Left hindlimb (tissue), 1 donor: Measurements from ENCODE around the gene SUSD6.
"Not testable (repeated sequence)": the region's sequence is repeated elsewhere in the genome, so short reads cannot be mapped to it uniquely, and the experiment has no call there.

Source experiments
- DNase-seq: peaks from one replicate; pipeline ENCODE4 v3.0.0-alpha.2; 2018

SUSD6 gene

DNA sequence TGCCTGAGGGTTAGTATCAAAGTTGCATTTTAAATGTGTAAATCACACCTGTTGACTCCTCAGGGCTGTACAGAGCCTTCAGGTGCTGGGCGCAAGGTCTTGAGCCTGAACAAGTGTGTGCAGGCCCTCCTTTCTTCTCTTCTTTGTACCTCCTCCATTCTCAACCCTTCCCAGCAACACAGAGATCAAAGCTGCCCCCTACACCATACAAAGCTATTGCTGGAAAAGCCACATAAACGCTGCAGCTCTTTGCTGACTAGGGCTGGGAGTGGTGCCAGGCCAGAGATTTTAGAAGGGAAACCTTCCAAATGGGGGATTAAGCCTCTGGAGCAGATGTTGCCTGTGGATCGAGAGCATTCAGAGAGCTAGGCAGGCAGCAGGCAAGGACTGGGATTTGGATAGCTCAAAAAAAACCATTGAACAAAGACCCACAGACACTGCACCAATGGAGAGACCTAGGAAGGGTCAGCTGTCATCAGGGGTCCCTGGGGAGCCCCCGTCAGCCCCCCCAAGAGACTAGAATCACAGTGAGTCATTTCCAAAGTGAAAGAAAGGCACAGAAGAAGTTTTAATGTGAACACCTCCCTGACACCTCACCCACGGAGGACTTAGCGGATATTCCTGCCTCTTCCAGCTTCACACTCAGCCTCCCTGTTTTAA is 18.2 kb upstream of the SUSD6 start:
- DNase-seq, result peak; percentile 95

GRCh38 chr14:69594846-69595245 is 16.6 kb upstream of the SUSD6 start:
- DNase-seq, result no peak

DNA sequence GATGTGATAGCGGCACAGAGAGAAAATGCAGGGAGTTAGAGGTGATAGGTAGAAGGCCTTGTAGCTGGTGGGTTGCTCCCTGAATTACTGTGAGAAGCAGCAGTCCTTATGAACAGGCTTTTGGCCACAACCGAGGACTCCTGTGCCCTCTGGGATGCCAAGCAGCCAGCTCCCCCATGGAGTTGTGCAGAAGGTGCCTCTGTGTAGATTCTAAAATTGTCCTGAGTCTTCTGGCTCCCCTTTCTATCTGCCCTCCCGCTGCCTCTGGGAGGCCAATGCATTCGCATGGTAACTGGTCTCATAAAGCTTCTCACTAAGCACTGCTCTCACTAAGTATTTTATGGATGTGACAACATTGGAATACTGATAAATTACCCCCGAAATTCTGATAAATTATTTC is 16.1 kb upstream of the SUSD6 start:
- no peak for DNase-seq

GRCh38 chr14:69599431-69599830 is 12.0 kb upstream of the SUSD6 start:
- not testable (repeated sequence) for DNase-seq

GRCh38 chr14:69600304-69600891 is 11.0 kb upstream of the SUSD6 start:
- DNase-seq, result no peak

DNA sequence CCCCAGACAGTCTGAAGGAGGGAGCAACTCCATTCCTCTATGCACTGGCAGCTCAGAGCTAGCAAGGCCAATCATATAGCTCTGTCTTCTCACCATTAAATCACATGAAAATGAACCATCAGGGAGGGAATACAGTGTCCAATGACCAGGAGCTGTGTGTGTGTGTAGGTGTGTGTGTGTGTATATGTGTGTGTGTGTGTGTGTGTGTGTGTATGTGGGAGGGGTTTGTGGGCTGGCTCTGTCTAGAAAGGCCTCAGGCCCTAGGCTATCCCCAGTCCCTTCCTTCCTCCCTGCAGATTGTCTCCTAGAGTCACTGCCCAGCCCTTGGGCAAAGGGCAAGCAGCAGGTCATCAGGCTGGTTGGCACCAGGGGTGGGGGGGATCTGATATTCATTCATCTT is 5.7 kb upstream of the SUSD6 start:
- DNase-seq, result no peak

- DNase-seq, result no peak
Observed at GRCh38 chr14:69606258-69607184, 4.9 kb upstream of the SUSD6 start.

DNA sequence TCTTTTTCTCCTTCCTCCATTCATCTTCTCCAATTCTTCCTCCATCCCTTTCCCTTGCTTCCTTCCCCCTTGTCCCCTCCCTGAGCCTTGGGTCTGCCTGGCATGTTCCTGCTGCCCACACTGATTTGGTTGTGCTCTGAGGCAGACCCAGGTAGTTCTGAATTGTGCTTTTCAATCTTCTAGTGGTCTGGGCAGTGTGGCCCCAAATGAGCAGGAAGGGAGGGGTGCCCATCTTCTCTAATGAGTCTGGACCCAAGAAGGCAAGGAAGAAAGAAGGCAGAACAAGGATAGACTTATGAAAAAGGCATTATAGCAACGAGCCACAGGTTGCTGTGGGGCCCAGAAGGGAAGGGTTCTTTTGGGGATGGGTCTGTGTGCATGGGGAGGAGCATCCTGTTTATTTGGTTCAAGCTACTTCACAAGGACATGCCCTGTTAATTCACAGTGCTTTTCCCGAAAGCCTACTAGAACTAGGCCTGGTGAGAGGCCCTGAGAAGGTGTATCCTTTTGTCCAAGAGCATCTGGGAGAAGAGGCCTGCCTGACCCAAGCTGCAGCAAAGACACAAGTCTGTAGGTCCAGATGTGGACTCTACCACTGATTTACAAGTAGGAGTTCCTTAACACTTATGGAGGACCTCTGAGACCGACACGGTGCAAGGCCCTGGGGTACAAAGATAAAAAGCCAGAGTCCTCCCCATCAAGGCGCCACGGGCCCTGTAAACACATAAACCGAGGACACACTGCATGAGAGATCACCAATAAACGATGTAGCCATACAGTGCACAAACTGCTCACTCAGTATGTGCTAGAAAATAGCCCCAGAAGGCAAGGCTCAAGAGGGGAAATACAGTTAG is 1.1 kb upstream of the SUSD6 start:
- peak; percentile 45 for DNase-seq

- DNase-seq, result peak; percentile 35
Observed at GRCh38 chr14:69610874-69611171, 573 bp upstream of the SUSD6 start.

DNA sequence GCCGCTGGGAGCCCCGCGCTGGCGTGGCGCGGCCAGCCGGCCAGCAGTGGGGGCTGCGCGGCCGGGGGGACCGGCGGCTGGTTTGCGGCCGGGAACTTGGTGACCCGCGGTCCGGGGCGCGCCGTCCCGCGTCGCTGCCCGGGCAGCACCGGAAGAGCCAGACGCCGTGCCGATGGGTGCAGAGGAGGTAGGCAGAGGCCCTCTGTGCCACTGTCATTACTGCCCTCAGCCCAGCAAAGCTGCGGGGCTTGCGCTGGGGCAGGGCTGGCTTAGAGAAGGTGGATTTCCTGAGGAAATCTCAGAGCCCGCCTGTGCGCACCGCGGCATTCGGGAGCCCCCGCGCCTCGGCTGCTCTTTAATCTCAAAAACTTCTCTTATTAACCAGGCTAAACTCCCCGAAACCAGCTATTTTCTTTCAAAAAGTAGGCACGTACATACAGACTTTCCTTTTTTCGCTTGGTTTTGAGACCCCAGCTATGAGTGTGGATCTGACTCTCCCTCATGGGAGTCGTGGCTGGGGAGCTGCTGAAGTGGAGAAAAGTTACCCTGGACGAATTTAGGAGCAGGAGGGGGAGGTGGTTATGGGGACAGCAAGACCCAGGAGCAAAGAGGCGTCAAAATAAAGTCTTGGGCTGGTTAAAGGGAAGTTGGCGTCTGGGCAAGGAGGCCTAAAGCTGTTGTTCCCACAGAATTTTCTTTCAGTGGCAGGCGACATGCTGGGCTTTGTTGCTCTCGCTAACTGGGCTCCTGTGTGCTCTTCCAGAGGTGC is 802 bp downstream of the SUSD6 start:
- peak; percentile 52 for DNase-seq

DNA sequence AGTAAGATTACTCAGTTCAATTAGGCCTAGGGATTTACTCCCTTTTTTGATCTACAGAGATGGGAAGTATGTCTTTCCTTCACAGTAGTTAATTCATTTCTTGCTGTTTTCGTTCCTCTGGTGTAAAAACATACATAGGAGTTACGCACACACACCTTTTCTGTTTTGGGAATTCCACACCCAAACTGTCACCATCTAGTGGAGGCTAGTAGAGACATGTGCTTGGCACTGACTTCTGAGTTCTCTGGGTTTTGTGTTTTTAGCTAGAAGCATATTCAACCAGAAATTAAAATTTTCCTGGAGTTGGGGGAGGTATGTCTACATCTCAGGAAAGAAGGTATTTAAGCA is 1.4 kb downstream of the SUSD6 start:
- DNase-seq, result no peak

DNA sequence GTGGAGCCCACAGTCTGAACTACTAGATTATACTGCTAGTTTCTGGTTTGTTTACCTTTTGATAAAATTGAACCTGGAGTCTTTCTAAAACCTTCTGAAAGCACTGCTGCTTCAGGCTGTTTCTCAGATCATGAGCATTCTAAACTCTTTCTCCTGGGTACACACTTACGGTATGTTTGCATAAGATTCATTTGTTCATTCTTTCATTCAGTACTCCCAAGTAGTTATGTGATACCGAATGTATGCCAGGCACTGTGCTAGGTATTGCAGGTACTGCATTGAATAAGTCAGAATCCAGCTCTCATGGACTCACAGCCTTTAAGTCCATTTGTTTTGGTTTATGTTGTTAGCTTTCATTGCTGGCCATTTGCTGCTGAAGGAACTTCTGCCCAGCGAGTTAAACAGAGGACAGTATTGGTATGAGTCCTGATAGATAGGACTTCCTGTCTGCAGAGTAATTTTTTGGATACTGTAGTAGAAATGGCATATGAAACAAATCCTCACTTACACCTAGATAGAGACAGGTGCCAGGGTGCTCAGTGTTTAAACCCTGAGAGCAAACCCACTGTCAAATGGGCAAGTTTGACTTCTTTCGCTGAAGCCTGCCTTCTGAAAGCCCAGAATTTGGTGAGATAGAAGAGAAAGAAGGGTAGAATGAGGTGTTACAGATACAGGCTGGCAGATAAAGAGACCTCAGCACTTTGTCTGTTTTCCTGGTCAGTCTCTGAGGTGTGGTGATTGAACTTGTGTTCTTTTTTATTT is 2.1 kb downstream of the SUSD6 start:
- no peak for DNase-seq

DNA sequence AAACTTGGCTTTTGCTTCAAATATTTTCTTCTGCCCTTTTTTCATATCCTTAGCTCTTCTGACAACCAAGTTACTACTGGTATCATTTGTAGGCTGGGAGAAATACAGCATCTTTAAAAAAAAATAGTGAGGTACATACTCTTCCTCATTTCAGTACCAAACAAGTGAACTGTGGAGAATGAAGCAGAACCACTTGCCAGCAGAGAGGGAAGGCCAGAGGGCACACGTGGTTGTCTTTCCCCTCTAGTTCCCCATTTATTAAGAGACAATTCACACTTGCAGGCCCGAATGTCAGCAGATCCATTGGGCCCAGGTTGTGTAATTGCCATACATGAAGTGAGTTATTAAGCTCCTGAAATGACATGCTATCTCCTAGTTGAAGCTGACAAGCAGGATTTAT is 3.2 kb downstream of the SUSD6 start:
- DNase-seq, result no peak

DNA sequence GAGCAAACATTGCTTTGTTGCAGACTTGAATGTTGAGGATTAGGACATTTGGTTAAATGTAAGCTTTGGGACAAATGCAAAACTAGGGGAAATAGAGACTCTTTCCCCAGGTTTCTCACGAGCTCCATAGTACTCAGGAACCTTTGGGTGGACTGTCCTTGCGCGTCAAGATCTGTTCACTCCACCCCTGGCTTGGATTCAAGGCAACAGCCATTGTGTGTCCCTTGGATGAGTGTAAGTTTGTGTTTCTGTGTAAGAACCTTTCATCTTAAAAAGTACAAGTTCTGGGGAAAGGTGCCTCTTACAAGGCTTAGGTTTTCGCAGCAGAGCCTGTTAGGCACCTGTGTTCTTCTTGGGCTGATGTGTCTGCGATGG is 3.7 kb downstream of the SUSD6 start:
- no peak for DNase-seq

DNA sequence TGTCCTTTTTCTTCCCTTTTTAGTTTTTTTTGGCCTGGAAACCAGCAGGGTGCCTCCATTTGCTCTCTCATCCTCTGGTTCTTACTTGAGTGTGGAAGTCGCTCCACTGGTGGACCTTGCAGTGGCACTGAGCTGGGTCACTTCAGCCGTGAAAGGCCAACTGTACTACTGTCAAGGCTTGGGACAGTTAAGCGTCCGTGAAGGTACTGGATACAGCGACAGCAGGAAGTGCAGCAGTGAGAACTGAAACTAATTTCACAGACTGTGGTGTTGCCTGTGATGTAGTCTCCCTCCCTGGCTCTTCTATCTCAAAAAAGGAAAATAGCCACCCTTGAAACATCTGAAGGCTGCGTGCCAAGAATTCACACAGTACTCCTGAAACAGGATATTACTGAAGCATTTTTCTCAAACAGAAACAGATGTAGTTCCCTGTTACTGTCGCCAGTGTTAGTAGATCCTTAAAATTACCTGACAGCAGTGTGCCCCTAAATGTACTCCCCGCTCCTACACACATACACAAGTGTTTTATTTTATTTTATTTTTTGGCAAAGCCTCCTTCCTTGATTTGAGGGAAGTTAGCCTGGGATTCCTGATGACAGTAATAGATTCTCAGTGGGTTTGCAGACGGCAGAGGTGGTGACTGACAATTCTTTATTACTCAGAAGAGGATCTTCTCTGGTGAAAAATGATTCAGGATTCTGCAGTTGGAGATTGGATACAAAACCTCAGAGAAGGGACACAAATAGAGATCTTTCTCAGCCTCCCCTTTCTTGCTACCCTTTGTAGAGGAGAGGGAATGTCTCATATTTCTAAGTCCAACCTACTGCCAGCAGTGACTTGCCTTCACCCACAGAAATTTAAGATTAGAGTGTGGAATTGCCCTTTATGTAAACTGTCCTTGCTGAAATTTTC is 4.4 kb downstream of the SUSD6 start:
- peak; percentile 61 for DNase-seq

DNA sequence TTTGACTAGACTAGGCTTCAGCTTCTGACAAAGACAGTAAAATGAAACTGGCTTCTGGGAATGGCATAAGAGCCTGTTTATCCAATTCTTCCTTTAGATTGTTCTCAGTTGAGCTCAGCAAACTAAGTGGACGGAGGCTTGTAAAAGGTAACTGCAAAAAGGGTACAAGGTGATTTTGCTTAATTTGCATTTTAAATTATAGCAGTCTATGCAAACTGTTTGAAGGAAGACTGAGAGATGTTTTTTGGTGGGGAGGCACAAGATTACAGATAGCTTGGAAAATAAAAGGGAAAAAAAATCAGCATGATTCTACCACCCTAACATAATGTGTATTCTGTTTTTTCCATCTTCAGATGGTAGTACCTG is 5.0 kb downstream of the SUSD6 start:
- DNase-seq, result no peak

DNA sequence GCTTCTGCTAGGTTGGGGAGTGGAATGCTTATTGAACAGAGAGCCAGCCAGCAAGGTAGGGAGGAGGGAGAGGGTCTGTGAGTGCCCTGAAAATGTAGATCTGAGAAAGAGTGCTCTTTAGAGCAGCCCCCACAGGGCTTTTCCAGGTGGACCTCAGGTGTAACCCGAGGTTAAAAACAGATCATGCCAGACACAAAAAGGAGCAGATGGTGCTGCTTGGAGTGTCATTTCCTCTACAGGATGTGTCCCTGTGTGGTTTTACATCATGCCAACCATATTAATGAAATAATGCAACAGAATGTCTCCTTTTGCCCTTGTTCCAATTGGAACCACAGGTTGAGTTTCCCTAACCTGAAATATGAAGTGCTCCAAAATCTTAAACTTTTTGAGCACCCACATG is 6.4 kb downstream of the SUSD6 start:
- DNase-seq, result no peak

- DNase-seq, result no peak
Observed at GRCh38 chr14:69619012-69619411, 7.6 kb downstream of the SUSD6 start.

DNA sequence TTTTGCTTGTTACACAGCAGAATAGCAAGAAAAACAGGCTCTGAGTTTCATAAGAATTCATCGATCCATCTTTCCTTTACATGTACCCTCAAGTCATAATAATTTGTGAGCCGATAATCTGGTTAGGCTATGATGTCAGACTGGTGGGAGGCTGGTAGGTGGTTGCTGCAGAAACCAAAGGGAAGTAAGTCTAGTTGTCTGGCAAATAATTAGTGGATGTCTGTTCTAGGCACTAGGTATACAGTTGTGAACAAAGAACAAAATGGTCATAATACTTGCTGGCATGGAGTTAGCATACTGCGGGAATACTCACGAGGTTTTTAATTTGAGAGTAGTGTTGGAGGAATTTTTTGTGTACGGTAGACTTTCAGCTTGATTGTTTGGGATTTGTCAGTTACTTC is 8.8 kb downstream of the SUSD6 start:
- DNase-seq, result no peak

DNA sequence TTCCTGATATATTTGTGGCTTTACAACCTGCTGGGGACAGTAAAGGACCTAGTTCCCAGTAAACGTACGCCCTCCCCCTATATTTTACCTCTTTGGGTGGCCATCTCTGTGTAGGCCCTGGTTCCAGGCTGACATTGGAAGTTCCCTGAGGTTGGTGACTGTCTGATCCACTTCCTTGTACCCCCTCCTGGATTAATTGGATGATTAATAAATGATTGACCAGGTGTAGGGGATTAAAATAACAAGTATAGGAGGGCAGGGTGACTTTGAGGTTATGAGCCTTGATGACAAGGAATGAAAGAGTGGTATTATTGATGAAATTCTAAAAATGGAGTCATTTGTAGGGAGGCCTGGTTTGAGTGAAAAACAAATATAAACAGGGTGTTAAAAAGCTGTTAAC is 9.6 kb downstream of the SUSD6 start:
- no peak for DNase-seq

- DNase-seq, result no peak
Observed at GRCh38 chr14:69624136-69624535, 12.7 kb downstream of the SUSD6 start.
